ENCODE data around the gene PRR35.

DNA sequence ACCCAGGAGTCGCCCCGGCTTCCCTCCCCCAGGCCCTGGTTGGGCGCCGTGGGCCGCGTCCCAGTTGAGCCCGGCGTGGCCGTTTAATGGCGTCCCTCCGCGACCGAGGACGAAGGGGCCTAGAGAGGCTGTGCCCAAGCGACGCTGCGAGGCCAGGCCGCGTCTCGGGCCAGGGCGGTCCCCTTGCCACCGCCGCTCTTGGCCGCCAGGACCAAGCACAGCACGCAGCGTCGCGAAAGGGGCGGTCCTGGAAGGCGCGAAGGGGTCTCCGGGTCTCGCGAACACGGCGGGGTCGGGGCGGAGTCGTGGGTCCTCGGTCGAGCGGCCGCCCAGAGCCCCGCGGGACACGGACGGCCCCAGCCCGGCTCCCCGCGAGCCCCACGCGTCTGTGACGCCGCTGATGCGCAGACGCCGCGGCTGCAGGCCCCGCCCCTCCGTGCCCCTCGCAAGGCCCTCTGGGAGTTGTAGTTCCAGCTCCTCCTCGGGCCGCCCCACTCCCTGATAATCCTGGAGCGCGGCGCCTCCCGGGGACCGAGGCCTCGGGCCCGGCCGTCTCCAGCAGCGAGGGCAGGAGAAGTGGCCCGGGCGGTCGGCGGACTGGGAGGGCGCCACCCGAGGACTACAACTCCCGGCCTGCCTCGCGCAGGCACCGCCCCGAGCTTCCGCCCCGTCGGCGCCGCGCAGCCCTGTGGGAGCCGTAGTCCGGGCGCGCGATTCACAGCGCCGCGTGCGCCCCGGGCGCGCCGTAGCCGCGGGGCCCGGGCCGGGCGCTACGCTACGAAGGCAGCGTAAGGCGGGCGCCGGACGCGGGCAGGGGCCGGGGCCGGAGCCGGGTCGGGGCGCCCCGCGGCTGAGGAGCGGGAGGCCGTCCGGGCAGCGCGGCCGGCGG is 32.9 kb upstream of the PRR35 start, which contains the start of gene CAPN15:
- TF ChIP-seq, protein P1, sequence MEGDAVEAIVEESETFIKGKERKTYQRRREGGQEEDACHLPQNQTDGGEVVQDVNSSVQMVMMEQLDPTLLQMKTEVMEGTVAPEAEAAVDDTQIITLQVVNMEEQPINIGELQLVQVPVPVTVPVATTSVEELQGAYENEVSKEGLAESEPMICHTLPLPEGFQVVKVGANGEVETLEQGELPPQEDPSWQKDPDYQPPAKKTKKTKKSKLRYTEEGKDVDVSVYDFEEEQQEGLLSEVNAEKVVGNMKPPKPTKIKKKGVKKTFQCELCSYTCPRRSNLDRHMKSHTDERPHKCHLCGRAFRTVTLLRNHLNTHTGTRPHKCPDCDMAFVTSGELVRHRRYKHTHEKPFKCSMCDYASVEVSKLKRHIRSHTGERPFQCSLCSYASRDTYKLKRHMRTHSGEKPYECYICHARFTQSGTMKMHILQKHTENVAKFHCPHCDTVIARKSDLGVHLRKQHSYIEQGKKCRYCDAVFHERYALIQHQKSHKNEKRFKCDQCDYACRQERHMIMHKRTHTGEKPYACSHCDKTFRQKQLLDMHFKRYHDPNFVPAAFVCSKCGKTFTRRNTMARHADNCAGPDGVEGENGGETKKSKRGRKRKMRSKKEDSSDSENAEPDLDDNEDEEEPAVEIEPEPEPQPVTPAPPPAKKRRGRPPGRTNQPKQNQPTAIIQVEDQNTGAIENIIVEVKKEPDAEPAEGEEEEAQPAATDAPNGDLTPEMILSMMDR (IDR thresholded peaks at IDR 0.05; ENCODE audit: poor library complexity, severe bottlenecking): peak; percentile 42
- TF ChIP-seq EP300 (conservative IDR thresholded peaks at IDR 0.05; ENCODE audit: poor library complexity, severe bottlenecking) (peak; percentile 68), POLR2AphosphoS5 (IDR thresholded peaks at IDR 0.05) (peak; percentile 78), EZH2 (IDR thresholded peaks at IDR 0.05; ENCODE audit: borderline replicate concordance, insufficient read depth, low read length, poor library complexity, severe bottlenecking) (no peak)
- TF ChIP-seq, protein P2, sequence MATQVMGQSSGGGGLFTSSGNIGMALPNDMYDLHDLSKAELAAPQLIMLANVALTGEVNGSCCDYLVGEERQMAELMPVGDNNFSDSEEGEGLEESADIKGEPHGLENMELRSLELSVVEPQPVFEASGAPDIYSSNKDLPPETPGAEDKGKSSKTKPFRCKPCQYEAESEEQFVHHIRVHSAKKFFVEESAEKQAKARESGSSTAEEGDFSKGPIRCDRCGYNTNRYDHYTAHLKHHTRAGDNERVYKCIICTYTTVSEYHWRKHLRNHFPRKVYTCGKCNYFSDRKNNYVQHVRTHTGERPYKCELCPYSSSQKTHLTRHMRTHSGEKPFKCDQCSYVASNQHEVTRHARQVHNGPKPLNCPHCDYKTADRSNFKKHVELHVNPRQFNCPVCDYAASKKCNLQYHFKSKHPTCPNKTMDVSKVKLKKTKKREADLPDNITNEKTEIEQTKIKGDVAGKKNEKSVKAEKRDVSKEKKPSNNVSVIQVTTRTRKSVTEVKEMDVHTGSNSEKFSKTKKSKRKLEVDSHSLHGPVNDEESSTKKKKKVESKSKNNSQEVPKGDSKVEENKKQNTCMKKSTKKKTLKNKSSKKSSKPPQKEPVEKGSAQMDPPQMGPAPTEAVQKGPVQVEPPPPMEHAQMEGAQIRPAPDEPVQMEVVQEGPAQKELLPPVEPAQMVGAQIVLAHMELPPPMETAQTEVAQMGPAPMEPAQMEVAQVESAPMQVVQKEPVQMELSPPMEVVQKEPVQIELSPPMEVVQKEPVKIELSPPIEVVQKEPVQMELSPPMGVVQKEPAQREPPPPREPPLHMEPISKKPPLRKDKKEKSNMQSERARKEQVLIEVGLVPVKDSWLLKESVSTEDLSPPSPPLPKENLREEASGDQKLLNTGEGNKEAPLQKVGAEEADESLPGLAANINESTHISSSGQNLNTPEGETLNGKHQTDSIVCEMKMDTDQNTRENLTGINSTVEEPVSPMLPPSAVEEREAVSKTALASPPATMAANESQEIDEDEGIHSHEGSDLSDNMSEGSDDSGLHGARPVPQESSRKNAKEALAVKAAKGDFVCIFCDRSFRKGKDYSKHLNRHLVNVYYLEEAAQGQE (IDR thresholded peaks at IDR 0.05; ENCODE audit: borderline replicate concordance): no peak
